KOPT-K1 (cell line): ENCODE data around the gene PACSIN2.
"Not testable (repeated sequence)": the region's sequence is repeated elsewhere in the genome, so short reads cannot be mapped to it uniquely, and the experiment has no call there.

Experiments used
- H3K27ac ChIP-seq: fragments of 200-600 bp; sonication (generic); 2 replicates; pipeline ENCODE4 v1.5.1; 2016; ENCODE audit warnings: antibody characterized with exemption, mild to moderate bottlenecking, low read depth, low read length; ENCODE audit not compliant: poor library complexity, severe bottlenecking
- H3K36me3 ChIP-seq: fragments of 200-600 bp; sonication (generic); 2 replicates; pipeline ENCODE4 v1.5.1; 2017; ENCODE audit warnings: antibody characterized with exemption, mild to moderate bottlenecking, low read length, moderate library complexity; ENCODE audit not compliant: insufficient read depth
- H3K9me3 ChIP-seq: fragments of 200-600 bp; sonication (generic); 2 replicates; pipeline ENCODE4 v1.5.1; 2017; ENCODE audit warnings: antibody characterized with exemption, low read length, mild to moderate bottlenecking; ENCODE audit not compliant: insufficient read depth, poor library complexity, severe bottlenecking

PACSIN2 gene

DNA sequence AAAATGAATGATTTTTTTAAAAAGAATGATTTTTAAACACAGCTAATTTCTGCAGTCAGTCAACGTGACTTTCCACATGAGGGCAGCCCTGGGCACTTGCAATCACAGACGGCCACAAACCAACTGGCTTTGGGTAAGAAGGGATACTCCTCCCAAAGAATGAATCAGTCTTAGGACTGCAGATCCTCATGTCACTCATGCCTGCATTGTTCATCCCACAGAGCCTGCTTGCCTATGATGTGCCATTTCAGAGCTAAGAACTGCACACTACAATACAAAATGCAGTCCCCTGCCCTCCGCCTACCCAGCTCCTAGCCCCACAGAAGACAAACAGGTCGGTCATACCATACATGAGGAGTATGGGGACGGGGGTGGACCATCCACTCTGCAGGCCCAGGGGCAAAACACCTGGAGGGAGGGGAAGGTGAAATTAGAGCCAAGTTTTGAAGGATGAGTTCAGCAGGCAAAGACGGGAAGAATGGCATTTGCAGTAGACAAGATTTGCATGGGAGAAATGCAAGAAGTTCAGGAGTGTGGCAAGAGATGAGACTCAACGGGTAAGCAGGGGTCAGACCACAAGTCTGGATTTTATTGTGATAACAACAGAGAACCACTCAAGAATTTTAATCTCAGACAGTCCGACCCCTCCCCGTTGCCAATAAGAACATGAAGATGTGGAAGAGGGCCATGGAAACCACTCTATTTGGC, 24.7 kb downstream of the PACSIN2 start:
- peaks cover 7% of the 10 kb centered on the region for H3K9me3 ChIP-seq
- H3K36me3 ChIP-seq: no peaks in the 10 kb centered on the region
- no peak overlapping the region for H3K27ac ChIP-seq

DNA sequence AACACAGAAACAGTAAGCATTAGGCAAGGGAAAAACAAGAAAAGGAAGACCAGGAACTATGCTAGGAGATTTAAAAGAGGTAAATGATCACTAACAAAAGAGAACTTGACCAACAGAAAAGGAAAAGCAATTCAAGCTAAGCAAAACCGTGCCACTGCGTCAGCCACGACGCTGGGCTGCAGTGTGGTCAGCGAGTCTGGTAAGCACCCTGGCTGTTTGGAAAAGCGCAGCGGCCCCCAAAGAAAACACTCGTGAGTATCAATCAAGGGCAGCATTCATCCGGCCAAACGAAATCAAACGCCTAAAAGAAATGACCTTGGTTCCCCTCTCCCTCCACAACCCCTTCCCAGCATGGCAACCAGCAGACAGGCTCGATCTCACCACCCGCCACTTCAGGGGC, 28.8 kb downstream of the PACSIN2 start:
- Histone ChIP-seq H3K9me3 (no peaks in the 10 kb centered on the region), H3K36me3 (no peaks in the 10 kb centered on the region), H3K27ac (no peak overlapping the region)

DNA sequence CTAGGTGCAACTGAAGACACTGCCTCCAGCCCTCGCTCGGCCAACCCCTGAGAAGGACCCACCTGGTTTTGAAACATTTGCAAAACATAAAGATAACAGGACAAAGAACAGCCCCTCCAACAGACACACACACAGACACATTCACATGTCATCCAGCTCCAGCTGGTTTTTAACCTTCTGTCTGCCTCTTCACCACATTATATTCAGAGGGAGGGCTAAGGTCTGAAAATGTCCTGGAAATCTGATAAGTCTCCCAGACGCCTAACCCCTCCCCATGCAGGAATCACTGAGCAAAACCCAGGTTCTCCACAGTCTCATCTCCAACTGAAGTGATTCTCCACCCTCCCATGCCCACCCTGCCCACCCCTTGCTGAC, 29.4 kb downstream of the PACSIN2 start:
- H3K27ac ChIP-seq: no peak overlapping the region
- no peaks in the 10 kb centered on the region for H3K9me3 ChIP-seq
- H3K36me3 ChIP-seq: no peaks in the 10 kb centered on the region

DNA sequence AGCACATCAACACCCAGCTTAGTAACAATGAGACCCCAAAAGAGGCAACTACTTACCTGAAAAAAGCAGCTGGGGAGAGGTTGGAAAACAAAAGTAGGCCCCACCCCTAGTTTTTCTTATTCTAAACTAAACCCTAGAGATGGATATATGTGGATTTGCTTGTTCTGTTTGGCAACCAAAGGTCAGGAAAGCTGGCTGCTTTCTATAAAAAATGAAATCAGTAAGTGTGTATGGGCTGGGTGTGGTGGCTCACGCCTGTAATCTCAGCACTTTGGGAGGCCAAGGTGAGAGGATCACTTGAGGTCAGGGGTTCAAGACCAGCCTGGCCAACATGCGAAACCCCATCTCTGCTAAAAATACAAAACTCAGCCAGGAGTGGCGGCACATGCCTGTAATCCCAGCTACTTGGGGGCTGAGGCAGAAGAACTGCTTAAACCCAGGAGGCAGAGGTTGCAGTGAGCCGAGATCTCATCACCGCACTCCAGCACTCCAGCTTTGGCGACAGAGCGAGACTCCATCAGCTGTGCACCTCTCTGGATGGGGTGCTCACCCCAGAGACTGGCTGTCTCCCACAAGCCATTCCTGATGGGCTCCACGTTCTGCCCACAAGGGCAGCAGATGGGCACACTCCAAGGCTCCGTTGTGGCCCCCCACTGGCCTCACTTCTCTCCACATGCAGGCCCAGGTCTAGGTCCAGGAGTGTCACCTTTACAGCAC, 30.0 kb downstream of the PACSIN2 start:
- H3K36me3 ChIP-seq: no peaks in the 10 kb centered on the region
- H3K9me3 ChIP-seq: no peaks in the 10 kb centered on the region
- no peak overlapping the region for H3K27ac ChIP-seq

DNA sequence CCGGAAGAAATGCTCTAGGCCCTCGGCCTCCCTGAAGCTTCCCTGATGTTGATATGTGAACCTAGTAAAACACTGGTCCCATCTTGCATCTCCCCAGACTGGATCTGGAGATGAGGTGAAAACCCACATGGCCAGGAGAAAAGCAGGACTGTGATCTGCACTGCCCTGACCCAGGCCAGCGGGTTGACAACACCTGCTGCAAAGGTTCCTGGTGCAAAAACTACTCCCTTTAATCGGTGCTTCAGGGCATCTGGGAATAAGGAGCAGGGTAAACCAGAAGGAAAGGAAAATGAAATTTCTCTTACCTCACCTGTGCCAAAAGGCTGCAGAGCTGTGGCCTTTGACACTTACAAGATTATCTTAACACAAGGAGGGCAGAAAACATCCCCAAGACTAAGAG, 30.6 kb downstream of the PACSIN2 start:
- Histone ChIP-seq H3K27ac (no peak overlapping the region), H3K9me3 (no peaks in the 10 kb centered on the region), H3K36me3 (no peaks in the 10 kb centered on the region)

DNA sequence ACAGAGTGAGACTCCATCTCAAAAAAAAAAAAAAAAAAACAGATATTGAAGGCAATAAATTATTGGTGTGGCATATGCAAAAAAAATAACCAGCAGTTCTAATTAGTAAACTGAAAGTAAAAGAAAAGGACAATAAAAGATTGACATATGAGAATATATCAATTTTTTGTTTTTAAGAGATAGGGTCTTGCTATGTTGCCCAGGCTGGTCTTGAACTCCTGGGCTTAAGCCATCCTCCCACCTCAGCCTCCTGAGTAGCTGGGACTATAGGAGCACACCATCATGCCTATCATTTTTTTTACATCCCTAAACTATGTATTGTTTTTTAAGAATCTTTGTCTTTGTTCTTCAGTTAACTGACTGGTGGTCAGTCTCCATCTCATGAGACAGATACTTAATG, 31.5 kb downstream of the PACSIN2 start:
- Histone ChIP-seq H3K9me3 (no peaks in the 10 kb centered on the region), H3K36me3 (no peaks in the 10 kb centered on the region), H3K27ac (no peak overlapping the region)

DNA sequence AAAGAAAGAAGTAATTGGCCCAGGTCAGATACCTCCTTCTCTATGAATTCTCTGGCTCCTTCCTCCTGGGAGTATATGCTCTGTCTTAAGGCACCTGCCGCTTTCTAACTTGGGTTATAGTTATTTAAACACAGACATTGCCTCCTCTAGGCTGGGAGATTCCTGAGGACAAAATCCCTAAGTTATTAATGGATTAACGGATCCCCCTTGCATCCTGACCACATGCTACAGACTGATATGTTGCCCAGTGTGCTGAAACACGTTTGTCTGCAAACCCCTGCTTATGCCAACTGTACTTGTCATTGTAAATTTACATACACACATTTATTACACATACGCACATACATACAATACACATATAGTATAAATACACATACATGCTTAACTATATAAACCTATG, 35.3 kb downstream of the PACSIN2 start:
- Histone ChIP-seq H3K27ac (no peak overlapping the region), H3K9me3 (no peaks in the 10 kb centered on the region), H3K36me3 (no peaks in the 10 kb centered on the region)

DNA sequence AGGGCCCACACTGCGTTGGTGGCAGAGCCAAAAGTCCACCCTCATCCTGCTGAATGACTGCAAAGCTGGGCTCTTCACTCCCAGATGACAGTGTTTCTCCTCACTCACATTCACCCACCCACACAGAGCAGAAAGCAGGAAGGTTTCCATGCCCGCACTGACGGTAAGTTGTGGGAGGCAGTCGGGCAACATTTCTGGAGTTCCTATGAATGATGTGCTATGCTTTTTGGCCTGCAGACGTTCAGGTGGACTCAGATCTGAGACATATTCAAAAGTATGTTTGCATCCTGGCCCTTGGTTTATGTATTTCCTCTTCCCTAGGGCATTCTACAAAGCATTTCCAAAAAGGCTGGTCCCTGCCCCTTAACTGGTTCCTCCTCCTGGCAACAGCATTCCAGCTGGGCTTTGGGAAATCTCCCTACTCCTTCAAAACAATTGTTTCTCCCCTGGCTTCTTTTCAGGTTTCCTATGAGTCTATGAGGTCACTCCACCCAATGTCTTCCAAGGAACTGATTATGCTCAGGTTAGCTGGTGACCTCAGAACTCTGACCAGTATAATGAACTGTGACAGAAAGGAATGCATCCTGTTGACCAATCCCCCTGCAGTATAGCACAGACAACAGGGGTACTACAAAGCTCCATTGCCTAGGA, 36.4 kb downstream of the PACSIN2 start:
- no peaks in the 10 kb centered on the region for H3K9me3 ChIP-seq
- H3K27ac ChIP-seq: no peak overlapping the region

DNA sequence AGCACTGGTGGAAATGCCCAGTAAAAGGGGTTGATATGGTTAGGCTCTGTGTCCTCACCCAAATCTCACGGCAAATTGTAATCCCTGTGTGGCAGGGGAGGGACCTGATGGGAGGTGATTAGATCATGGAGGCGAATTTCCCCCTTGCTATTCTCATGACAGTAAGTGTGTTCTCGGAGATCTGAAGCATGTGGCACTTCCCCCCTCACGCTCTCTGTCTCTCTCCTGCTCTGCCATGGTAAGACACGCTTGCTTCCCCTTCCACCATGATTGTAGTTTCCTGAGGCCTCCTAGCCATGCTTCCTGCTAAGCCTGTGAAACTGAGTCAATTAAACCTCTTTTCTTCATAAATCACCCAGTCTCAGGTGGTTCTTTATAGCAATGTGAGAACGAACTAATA, 37.4 kb downstream of the PACSIN2 start:
- Histone ChIP-seq H3K36me3 (no peaks in the 10 kb centered on the region), H3K27ac (no peak overlapping the region), H3K9me3 (no peaks in the 10 kb centered on the region)

More for the DNA sequence above, 36.4 kb downstream of the PACSIN2 start:
- H3K36me3 ChIP-seq: no peaks in the 10 kb centered on the region

DNA sequence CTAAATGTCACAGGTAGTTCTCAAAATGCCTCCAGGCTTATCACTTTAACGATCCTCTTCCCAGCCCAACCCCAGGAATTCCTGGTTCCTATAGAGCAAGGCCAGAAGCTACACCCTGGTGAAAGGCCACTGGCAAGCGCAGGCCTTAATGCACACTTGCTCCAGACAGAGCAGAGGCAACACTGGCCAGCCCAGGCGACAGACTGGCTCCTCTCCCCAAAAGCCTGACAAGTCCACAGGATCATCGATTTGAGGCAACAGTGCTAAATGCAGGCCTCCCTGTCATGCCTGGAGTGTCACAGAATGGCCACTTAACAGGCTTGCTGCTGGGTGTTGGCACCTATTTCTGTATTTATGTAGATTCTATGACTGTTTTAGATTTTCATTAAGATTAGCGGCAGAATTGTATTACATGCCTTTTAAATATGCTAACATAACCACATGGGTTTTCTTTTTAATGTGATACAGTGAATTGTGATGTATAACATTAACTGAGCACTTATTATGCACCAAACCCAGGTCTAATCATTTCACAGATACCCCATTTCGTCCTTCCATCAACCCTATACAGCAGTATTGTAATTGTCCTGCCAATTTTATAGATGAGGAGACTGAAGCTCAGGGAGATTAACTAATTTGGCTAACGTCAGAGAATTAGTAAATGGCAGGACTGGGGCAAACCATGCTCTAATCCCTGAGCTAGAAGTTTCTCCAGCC, 38.6 kb downstream of the PACSIN2 start:
- no peaks in the 10 kb centered on the region for H3K36me3 ChIP-seq
- H3K27ac ChIP-seq: no peak overlapping the region
- no peaks in the 10 kb centered on the region for H3K9me3 ChIP-seq

DNA sequence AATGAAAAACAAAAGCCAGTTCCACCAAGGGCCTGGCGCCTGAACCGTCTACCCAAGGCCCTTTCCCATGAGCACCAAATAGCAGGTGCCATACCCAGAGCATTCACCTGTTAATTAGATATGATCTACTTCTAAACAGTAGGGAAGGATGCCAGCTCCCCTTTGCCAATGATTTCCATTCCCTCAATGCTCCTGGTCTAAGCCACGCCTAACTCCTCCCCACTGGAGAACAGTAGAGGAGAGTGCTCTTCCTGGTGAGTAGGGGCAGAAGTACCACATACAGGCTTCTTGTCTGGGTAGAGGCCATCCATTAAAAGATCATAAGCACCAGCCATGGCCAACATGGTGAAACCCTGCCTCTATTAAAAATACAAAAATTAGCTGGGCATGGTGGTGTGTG, 40.7 kb downstream of the PACSIN2 start:
- Histone ChIP-seq H3K9me3 (no peaks in the 10 kb centered on the region), H3K36me3 (no peaks in the 10 kb centered on the region), H3K27ac (no peak overlapping the region)

DNA sequence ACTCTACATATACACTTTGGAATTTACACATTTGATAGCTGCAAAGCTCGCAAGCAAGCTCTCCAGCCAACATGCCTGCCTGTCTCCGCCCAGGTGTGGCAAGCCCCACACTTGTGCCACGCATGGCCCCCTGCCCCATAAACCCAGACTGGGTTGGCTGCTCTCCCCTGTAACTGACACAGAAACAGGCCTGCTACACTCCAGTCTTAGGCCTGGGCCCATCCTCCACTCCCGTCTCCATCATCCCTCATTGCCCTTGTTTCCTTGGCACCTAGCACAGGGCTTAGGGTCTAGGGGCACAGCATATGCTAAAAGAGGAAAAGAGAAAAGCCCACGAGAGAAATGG, 41.4 kb downstream of the PACSIN2 start:
- no peaks in the 10 kb centered on the region for H3K36me3 ChIP-seq
- no peaks in the 10 kb centered on the region for H3K9me3 ChIP-seq
- H3K27ac ChIP-seq: no peak overlapping the region

DNA sequence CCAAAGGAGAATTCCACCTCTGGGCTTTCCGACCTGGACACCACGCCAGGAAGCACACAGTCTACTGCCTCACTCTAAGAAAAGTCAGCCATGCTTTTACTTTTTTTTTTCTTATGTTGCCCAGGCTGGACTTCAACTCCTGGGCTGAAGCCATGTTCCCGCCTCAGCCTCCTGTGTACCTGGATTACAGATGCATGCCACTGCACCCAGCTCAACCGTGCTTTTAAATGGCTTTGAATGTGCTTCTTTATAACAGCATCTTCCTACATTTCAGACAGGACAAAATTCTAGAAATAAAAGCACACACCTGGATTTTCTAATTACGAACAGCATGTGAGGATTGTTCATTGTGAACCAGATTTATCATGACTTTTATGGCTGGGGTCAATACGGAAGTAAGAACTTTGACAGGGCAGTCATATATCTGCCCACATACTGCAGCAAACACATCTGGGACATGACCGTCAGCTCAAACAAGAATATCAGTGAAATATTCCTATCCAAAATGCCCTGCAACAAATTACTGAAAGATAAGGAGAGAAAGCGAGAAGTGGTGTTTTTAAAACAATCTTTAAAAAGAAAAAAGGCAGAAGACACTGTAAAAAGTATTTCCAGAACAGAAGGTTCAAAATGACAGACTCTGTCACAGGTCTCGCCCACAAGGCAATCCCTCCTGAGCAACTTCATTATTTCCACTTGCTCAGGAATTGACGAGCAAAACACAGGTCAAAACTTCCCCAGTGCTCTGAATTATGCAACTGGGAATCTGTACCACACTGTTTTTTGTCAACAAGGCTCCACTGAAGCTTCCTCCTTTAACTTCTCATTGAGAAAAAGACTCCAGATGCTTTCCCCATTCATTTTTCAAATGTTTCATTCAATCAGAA, 42.1 kb downstream of the PACSIN2 start:
- no peaks in the 10 kb centered on the region for H3K9me3 ChIP-seq
- no peak overlapping the region for H3K27ac ChIP-seq
- no peaks in the 10 kb centered on the region for H3K36me3 ChIP-seq

DNA sequence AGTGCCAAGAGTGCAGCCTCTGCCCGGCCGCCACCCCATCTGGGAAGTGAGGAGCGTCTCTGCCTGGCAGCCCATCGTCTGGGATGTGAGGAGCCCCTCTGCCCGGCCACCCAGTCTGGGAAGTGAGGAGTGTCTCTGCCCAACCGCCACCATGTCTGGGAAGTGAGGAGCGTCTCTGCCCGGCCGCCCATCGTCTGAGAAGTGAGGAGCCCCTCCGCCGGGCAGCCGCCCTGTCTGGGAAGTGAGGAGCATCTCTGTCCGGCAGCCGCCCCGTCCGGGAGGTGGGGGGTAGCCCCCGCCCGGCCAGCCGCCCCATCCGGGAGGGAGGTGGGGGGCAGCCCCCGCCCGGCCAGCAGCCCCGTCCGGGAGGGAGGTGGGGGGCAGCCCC, 43.5 kb downstream of the PACSIN2 start:
- H3K9me3 ChIP-seq, H3K27ac ChIP-seq, H3K36me3 ChIP-seq: not testable (repeated sequence)
